ENCODE data around the gene DIP2C. TPM values are rescaled to one million over a fixed set of nuclear protein-coding genes. Genes with fewer than 3 reads are reported as not detected.
"Not testable (repeated sequence)": the region's sequence is repeated elsewhere in the genome, so short reads cannot be mapped to it uniquely, and the experiment has no call there.

The DIP2C gene
- total RNA-seq, 1 experiment from 2014 or later = 8.1 TPM

DNA sequence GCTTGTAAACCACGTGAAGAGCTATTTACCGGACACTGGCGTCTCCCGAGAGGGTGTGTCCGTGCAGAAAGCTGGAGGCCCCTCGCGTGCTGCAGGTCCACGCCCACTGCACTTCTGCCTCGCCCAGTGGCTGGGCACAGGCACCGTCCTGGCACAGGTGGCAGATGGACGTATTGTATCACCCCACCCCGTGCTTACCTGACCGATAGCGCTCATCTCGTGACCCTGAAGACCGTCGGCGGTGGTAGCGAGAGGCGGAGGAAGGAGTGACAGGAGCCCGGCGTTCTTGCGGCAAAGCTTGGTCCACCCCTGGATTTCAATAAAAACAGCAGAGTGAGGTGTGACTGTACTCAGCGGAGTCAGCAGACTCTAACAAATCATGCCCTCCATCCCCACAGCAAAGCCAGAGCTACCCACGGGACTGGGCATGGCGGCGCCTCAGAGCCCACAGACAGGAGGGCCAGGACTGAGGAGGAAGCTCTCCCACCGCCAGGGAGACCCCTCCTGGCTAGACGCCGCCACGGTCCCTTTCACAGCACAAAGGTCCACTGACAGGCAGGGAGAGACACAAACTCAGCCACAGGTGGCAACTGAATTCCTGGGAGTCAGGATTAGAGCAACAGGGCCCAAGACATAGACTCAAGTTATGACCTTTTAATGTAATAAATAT is 217.1 kb downstream of the DIP2C start:
- in situ Hi-C loops (cut with HindIII; ENCODE audit: low pct_unique_long_range_greater_than_20kb, low sequenced_read_pairs) = no loop called here
- no peak for DNase-seq (ENCODE audit: low read depth, low spot score)

DNA sequence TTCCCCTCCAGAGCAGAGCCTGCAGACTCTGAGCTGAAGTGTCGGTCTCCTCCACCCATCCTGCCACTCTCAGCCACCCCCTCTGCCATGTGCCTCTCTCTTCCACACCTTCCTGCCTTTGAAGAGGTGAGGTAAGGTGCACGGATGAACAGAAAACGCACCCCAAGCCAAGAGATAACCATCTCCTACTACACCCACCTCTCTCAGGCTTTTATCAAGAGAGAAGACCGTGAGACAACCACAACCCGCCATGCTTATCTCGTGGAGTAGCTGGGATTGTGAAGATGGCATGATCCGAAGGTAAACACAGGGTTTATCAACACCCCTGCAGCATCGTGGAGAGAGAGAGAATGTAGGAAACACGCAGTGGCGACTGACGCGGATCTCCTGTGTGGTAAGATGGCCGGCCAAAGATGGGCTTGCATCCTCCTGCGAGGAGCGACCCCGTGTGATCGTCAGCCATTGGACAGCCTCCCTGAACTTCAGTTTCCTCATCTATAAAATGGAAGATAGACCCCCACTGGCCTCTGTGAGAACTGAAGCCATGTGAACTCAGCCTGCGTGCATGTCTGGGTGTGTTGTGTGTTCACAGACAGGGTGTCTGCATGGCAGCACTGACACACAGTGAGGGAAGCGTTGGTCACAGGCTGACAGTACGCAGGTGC is 219.0 kb downstream of the DIP2C start:
- in situ Hi-C loops (cut with HindIII; ENCODE audit: low pct_unique_long_range_greater_than_20kb, low sequenced_read_pairs) = no loop called here
- DNase-seq (ENCODE audit: low read depth, low spot score) = no peak

DNA sequence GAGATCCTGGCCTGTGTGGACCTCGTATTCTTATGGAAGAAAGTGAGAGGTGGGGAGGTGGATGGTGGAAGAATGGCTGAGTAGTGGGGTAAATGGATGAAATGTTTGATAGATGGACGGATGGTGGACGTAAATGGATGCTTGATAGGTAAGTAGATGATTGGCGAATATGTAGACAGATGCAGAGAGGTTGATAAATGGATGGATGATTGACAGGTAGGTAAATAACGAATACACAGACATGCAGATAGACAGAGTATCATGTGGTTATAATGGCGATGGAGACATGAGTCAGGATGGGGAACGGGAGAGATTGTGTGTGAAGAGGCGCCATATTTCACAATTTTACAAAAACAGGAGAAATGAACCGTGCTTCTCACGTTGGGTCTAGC is 219.5 kb downstream of the DIP2C start:
- DNase-seq (ENCODE audit: low read depth, low spot score) = no peak
- in situ Hi-C loops (cut with HindIII; ENCODE audit: low pct_unique_long_range_greater_than_20kb, low sequenced_read_pairs) = no loop called here

DNA sequence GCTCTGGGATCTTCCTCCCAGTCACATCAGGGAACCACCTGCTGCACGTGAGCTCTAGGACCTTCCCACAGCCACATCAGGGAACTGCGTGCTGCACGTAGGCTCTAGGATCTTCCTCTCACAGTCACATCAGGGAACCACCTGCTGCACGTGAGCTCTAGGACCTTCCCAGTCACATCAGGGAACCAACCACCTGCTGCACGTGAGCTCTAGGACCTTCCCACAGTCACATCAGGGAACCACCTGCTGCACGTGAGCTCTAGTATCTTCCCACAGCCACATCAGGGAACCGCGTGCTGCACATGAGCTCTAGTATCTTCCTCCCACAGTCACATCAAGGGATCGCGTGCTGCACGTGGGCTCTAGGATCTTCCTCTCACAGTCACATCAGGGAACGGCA is 229.7 kb downstream of the DIP2C start:
- in situ Hi-C loops (cut with HindIII; ENCODE audit: low pct_unique_long_range_greater_than_20kb, low sequenced_read_pairs) = no loop called here
- DNase-seq (ENCODE audit: low read depth, low spot score) = no peak

DNA sequence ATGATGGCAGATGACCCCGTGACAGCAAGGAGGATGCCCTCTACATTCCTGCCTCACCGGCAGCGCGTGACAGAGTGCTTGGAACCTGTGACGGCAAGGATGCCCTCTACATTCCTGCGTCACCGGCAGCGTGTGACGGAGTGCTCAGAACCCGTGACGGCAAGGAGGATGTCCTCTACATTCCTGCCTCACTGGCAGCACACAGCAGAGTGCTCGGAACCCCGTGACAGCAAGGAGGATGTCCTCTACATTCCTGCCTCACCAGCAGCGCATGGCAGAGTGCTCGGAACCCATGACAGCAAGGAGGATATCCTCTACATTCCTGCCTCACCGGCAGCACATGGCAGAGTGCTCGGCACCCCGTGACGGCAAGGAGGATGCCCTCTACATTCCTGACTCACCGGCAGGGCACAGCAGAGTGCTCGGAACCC is 231.0 kb downstream of the DIP2C start:
- in situ Hi-C loops (cut with HindIII; ENCODE audit: low pct_unique_long_range_greater_than_20kb, low sequenced_read_pairs) = no loop called here
- peak; percentile 74 for DNase-seq (ENCODE audit: low read depth, low spot score)

DNA sequence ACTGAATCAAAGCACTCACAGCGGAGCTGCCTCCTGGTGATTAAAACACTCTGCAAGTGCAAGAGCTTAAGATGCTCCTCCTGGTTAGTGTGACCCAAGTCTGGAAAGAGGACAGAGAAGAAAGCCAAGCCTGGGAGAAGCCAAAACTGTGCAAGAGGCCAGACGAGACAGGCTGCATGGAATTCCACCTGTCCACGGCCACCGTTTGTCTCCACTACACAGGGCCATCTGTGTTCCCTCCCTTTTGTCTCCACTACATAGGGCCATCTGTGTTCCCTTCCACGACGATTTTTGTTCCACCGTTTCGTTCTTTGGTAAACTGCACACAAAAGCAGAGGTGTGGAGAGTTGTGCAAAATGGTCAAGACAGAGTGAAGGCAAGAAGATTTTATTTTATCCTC is 233.0 kb downstream of the DIP2C start:
- in situ Hi-C loops (cut with HindIII; ENCODE audit: low pct_unique_long_range_greater_than_20kb, low sequenced_read_pairs) = no loop called here
- no peak for DNase-seq (ENCODE audit: low read depth, low spot score)

DNA sequence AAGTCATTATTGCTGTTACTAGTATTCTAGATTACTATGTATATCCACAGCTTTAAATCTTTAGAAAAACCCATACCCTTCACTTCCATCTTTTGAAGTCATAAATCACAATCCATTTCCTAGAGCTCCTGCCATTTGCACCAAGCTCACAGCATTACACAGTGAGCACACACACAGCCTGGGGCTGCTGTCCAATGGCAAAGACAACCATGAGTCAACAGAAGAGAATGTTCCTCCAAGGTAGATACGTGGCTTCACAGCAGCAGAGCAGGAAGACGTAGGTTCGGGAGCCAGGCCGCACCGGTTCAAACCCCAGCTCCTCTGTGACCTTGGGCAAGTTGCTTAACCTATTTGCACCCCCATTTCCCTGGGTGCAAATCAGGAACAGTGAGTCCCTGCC is 234.6 kb downstream of the DIP2C start:
- peak; percentile 30 for DNase-seq (ENCODE audit: low read depth, low spot score)
- in situ Hi-C loops (cut with HindIII; ENCODE audit: low pct_unique_long_range_greater_than_20kb, low sequenced_read_pairs) = no loop called here

DNA sequence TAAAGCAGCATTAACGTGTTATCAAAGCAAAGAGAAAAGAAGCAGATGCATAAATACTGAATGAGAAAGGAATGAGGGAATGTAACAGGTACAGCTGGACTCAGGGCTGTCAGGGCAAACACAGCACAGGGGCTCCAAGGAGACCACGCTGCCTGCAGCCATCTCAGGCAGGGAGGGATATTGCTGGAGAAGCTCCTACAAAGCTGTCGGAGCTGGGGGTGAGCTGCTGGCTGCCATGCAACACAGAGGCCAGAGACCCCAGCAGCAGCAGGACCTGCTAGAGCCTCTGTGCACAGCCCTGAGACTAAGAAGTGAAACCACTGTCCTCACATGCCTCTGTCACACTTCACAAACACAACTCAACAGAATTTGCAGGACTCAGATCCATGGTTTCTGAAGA is 235.8 kb downstream of the DIP2C start:
- DNase-seq (ENCODE audit: low read depth, low spot score) = no peak

DNA sequence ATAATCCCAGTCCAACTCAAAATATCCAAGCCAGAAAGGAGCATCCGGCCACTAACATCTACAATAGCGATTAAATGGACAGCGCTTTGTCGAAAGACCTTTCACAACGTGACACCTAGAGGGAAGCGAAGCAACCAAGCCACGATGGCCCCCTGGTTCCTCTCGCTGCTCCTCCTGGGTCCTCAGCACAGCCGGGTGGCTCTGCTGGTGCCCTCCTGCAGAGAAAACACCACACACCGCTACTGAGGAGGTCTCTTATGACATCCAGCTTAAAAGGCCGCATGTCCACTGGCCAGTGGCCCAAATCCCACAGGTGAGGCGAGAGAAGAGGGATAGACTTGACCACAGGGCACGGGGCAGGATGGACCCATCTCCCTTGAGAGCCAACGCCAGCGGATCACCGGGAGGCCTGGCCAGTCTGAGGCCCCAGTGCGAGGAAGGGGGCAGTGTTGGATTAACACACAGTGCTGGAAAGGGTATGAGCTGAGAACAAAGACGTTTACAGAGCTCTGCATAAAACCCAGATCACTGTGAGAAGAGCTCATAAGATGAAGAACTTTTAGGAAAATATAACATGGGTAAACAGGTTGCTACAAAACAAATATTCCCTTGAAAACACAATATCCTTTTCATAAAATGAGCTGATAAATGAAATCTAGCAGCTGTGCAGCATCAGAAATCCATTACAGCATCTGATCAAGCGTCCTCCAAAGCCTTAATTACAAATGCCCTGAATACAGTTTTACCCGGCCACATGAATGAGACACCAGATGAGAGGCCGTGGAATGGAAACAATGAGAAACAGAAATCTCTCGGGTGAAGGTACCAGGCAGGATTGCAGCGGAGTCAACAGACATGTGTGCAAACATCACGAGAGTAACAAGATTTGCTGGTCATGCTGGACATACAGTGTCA is 236.7 kb downstream of the DIP2C start:
- in situ Hi-C loops (cut with HindIII; ENCODE audit: low pct_unique_long_range_greater_than_20kb, low sequenced_read_pairs) = no loop called here
- DNase-seq (ENCODE audit: low read depth, low spot score) = no peak

More for the DNA sequence above, 235.8 kb downstream of the DIP2C start:
- in situ Hi-C loops (cut with HindIII; ENCODE audit: low pct_unique_long_range_greater_than_20kb, low sequenced_read_pairs) = no loop called here

DNA sequence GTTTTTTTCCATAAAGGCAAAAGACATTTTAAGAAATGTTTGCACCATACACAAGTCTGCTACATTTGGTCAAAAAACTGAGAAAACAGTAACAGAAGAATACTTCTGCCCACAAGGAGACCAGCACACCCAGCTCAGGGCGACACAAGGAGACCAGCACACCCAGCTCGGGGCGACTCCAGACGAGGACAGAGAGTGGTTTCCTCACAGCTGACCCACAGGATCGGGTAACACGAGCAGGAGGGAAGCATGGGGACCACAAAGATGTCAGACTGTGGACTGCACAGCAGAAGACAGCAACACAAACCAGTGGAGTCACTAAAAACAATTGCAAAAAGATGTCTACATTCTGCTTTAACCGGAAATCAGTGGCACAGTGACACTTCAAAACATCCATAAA is 237.6 kb downstream of the DIP2C start:
- in situ Hi-C loops (cut with HindIII; ENCODE audit: low pct_unique_long_range_greater_than_20kb, low sequenced_read_pairs) = no loop called here
- no peak for DNase-seq (ENCODE audit: low read depth, low spot score)

DNA sequence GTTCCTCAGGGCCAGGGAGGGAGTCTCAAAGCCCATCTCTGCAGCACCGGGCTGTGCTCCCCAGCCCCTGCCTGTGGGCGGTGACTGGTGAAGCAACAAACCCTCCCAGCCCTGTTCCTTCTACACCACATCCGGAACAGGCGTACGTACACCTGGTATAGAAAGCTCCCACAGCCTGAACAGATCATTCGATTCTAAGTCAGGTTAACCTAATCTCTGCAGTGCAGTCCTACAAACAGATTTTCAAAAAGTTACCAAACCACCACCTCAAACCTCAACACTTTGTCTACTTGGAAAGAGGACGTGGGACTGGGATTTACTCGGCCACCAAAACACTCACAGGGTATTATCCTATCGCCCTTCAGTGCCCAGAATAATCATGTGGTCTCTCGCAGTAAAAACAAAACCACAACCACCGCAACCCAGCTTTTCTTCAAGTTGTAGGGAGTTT is 238.4 kb downstream of the DIP2C start:
- peak; percentile 46 for DNase-seq (ENCODE audit: low read depth, low spot score)
- in situ Hi-C loops (cut with HindIII; ENCODE audit: low pct_unique_long_range_greater_than_20kb, low sequenced_read_pairs) = no loop called here

DNA sequence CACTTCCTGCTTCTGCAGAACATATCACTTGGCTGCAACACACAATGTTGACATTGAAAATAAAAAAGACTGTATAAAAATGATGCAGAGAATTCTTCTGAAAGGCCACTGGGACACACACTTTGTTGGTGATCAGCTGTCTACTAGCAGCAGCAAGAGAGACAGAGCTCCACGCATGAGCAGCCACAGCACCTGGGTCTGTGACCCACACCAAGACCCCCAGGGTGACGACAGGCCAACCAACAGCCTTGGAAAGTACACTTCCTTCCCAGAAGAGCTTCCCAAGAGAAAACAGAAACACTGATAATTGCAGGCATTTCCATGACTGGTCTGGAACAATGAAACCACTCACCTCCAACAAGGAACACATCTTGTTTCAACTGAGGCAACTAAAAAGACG is 239.0 kb downstream of the DIP2C start:
- in situ Hi-C loops (cut with HindIII; ENCODE audit: low pct_unique_long_range_greater_than_20kb, low sequenced_read_pairs) = no loop called here
- no peak for DNase-seq (ENCODE audit: low read depth, low spot score)

DNA sequence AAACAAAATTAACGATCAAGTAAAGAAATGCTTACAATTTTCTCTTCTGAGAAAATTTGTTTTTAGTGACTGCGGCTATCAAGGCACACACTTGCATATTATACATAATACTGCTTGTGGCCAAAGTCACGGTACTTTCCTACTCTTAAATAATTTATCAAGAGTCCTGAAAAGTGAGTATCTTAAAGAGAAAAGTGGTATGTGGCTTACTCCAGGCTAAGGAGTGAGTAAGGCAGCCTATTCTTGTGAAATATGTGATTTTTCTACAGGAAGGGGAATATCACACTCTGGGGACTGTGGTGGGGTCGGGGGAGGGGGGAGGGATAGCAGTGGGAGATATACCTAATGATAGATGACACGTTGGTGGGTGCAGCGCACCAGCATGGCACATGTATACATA is 240.1 kb downstream of the DIP2C start:
- DNase-seq (ENCODE audit: low read depth, low spot score); in situ Hi-C loops (cut with HindIII; ENCODE audit: low pct_unique_long_range_greater_than_20kb, low sequenced_read_pairs): not testable (repeated sequence)

DNA sequence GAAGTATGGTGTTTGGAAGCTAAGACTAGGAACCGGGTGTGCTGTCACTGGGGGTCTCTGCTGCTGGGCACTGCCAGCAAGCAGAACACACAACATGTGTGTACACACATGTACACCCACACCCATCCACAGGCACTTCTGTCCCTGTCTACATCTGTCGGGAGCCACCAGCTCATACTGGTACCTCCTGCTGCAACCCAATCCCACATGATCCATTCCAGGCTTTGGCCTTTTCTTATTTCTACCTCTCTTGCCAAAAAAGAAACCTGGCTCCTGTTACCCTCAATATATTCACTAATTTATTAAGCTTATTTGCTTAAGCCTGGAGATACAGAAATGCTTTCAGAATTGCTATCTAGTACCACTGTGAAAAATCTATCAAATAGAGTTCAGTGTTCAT is 246.0 kb downstream of the DIP2C start:
- in situ Hi-C loops (cut with HindIII; ENCODE audit: low pct_unique_long_range_greater_than_20kb, low sequenced_read_pairs) = no loop called here
- DNase-seq (ENCODE audit: low read depth, low spot score) = no peak

DNA sequence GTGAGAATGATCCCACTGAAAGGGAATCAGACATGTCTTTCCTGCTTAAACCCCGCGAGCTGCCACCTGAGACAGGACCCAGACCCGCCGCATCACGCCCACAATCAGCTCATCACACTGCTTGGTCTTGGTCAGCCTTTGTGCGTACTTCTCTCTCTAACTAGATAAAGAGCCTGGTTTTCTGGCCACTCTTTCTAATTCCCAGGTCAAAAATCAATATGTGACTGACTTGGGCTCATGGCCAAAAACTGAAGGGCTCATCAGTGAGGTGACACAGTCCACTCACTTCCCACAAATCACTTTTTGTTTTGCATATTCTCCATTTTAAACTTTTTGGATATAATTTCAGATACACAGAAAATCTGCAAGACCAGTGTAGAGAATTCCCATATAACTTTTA is 247.3 kb downstream of the DIP2C start:
- no peak for DNase-seq (ENCODE audit: low read depth, low spot score)
- in situ Hi-C loops (cut with HindIII; ENCODE audit: low pct_unique_long_range_greater_than_20kb, low sequenced_read_pairs) = no loop called here

DNA sequence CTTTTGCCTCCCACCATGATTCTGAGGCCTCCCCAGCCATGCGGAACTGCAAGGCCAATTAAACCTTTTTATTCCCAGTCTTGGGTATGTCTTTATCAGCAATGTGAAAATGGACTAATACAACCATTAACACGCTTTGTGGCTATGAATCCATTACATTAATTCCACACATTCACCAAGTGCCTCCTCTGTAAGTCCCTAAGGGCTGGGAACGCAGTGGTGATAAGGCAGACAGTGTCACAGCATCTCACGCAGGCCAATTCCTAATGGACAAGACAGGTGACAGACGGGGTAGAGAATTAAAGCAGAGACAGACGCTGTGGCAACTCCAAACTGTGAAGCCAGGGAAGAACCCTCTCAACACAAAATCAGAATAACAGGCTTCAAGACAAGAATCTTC is 247.8 kb downstream of the DIP2C start:
- in situ Hi-C loops (cut with HindIII; ENCODE audit: low pct_unique_long_range_greater_than_20kb, low sequenced_read_pairs) = no loop called here
- no peak for DNase-seq (ENCODE audit: low read depth, low spot score)

DNA sequence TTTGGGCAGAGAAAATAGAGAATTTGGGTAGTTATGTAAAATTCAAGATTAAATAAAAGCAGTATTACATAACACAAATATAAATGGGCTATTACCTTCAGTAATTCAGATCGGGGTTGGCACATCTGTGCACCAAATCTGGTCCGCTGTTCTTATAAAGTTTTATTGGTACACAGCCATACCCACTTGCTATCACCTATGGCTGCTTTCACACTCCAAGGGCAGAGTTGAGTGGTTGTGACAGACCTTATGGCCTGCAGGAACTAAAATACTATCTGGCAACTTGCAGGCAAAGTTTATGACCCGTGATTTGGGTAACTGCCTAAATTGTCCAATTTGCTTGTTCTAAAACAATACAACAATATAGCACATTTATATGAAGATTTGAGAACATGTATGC is 249.3 kb downstream of the DIP2C start:
- DNase-seq (ENCODE audit: low read depth, low spot score) = no peak
- in situ Hi-C loops (cut with HindIII; ENCODE audit: low pct_unique_long_range_greater_than_20kb, low sequenced_read_pairs) = no loop called here

DNA sequence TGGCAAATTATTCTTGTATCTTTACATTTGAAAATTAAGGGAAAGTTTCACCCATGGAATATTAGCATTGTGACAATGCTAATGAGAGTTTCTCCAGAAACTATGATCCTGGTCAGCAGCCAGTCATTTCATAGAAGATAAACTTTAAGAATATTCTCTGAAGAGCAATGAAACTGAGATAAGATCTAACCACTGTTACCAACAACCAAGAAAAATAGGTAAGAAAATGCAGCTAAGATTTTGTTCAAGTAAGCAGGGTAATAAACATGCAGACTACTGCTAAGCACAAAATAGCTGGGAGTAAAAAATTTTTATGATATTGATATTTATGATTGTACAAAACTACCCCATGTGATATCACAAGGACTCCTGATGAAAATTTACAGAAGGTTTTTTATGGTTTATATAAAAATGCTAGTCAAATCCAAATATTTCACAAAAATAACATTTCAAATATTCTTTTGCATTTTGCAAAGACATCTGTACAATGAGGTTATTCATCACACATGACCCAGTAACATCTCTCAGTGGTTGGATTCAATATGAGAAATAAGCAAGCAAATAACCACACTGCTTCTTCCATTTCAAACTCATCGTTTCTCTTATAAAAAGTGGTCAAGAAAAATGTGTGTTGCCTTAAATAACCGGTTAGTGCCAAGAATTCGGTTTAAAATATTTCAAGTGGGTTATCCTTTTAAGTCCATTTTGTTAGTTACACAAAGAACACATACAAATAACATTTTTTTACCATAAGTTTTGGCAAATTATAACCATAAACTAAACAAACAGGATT is 251.6 kb downstream of the DIP2C start:
- in situ Hi-C loops (cut with HindIII; ENCODE audit: low pct_unique_long_range_greater_than_20kb, low sequenced_read_pairs) = no loop called here
- DNase-seq (ENCODE audit: low read depth, low spot score) = peak; percentile 44

Data from SK-MEL-5 (cell line).